GM21737 (cell line): ENCODE measurements around the gene VAT1L.
A peak's percentile ranks its signal among the peaks of the same experiment; 100 is the strongest.
"Not testable (repeated sequence)": the region's sequence is repeated elsewhere in the genome, so short reads cannot be mapped to it uniquely, and the experiment has no call there.

Source experiments
- ATAC-seq: cut with Tn5 transposase; IDR thresholded peaks from one replicate; pipeline ENCODE4 v1.9.1; 2021; ENCODE audit warnings: mild to moderate bottlenecking, moderate library complexity; ENCODE audit not compliant: unreplicated experiment

The VAT1L gene

GRCh38 chr16:77947590-77947989 lies 159.2 kb downstream of the VAT1L start:
- ATAC-seq, result not testable (repeated sequence)

GRCh38 chr16:77948835-77949234 lies 160.5 kb downstream of the VAT1L start:
- ATAC-seq, result no peak

GRCh38 chr16:77949445-77949844 lies 161.1 kb downstream of the VAT1L start:
- ATAC-seq, result no peak

- ATAC-seq, result no peak
Observed at GRCh38 chr16:77951788-77952187, 163.4 kb downstream of the VAT1L start.

- ATAC-seq, result no peak
Observed at GRCh38 chr16:77955127-77955526, 166.8 kb downstream of the VAT1L start.

- no peak for ATAC-seq
Observed at GRCh38 chr16:77956231-77956630, 167.9 kb downstream of the VAT1L start.

GRCh38 chr16:77960766-77961165 lies 172.4 kb downstream of the VAT1L start:
- ATAC-seq, result no peak

- no peak for ATAC-seq
Observed at GRCh38 chr16:77961814-77962213, 173.4 kb downstream of the VAT1L start.

- ATAC-seq, result no peak
Observed at GRCh38 chr16:77962689-77963088, 174.3 kb downstream of the VAT1L start.

GRCh38 chr16:77963185-77964044 lies 175.1 kb downstream of the VAT1L start:
- no peak for ATAC-seq

- no peak for ATAC-seq
Observed at GRCh38 chr16:77965346-77965745, 177.0 kb downstream of the VAT1L start.

GRCh38 chr16:77967054-77967904 lies 178.9 kb downstream of the VAT1L start:
- ATAC-seq, result no peak

- ATAC-seq, result no peak
Observed at GRCh38 chr16:77969861-77970260, 181.5 kb downstream of the VAT1L start.

- ATAC-seq, result no peak
Observed at GRCh38 chr16:77970371-77970770, 182.0 kb downstream of the VAT1L start.

- ATAC-seq, result peak; percentile 72
Observed at GRCh38 chr16:77971306-77972061, 183.1 kb downstream of the VAT1L start.

GRCh38 chr16:77972062-77972392 lies 183.7 kb downstream of the VAT1L start:
- no peak for ATAC-seq

- ATAC-seq, result no peak
Observed at GRCh38 chr16:77974883-77975282, 186.5 kb downstream of the VAT1L start.

- ATAC-seq, result no peak
Observed at GRCh38 chr16:77975942-77976341, 187.6 kb downstream of the VAT1L start.

GRCh38 chr16:77977339-77977738 lies 189.0 kb downstream of the VAT1L start:
- ATAC-seq, result no peak

- ATAC-seq, result no peak
Observed at GRCh38 chr16:77985111-77985510, 196.7 kb downstream of the VAT1L start.

GRCh38 chr16:77986011-77986740 lies 197.8 kb downstream of the VAT1L start:
- no peak for ATAC-seq
